GM23338 (cell line): ENCODE measurements around the gene PTPRQ.

Experiments used
- CREB1 ChIP-seq: fragments of 250-450 bp; sonication (Bioruptor Pico); IDR thresholded peaks from 2 replicates; pipeline ENCODE4 v1.5.0; 2020; ENCODE audit warnings: low read depth, mild to moderate bottlenecking, moderate library complexity
- EZH2 ChIP-seq: fragments of 200-600 bp; sonication (generic); IDR thresholded peaks from one replicate; pipeline ENCODE4 v1.8.0; 2017; ENCODE audit warnings: antibody characterized with exemption, mild to moderate bottlenecking, low read depth; ENCODE audit not compliant: unreplicated experiment
- EZH2phosphoT487 ChIP-seq: fragments of 200-600 bp; sonication (generic); IDR thresholded peaks from one replicate; pipeline ENCODE4 v1.8.1; 2018; ENCODE audit warnings: antibody characterized with exemption; ENCODE audit not compliant: unreplicated experiment
- JUNB ChIP-seq: IDR thresholded peaks from one replicate; pipeline ENCODE4 v1.6.1; 2016; ENCODE audit warnings: antibody characterized with exemption; ENCODE audit not compliant: unreplicated experiment
- NANOG ChIP-seq: IDR thresholded peaks from 2 replicates; pipeline ENCODE4 v1.6.1; 2016; ENCODE audit warnings: antibody characterized with exemption, borderline replicate concordance
- POLR2AphosphoS5 ChIP-seq: IDR thresholded peaks from 2 replicates; pipeline ENCODE4 v1.6.1; 2016; ENCODE audit warnings: antibody characterized with exemption, low read depth
- ZNF114 ChIP-seq: fragments of 250-450 bp; sonication (Bioruptor Pico); IDR thresholded peaks from 2 replicates; pipeline ENCODE4 v1.5.0; 2020; ENCODE audit warnings: mild to moderate bottlenecking, moderate library complexity
- ZNF331 ChIP-seq: fragments of 250-450 bp; sonication (Bioruptor Pico); IDR thresholded peaks from 2 replicates; pipeline ENCODE4 v1.5.0; 2020; ENCODE audit warnings: low read depth, mild to moderate bottlenecking, moderate library complexity
- TF ChIP-seq, protein P1 (sequence below), 2 experiments: fragments of 200-600 bp in 1 of 2; sonication (generic) in 1 of 2; conservative IDR thresholded peaks; 2 replicates each; pipeline versions ENCODE4 v1.5.1 to v1.6.1; 2016 to 2017; ENCODE audit warnings: antibody characterized with exemption in 2 of 2, low read depth in 2 of 2, mild to moderate bottlenecking in 2 of 2, moderate library complexity in 1 of 2
- TF ChIP-seq, protein P2 (sequence below): IDR thresholded peaks from one replicate; pipeline ENCODE4 v1.6.1; 2018; ENCODE audit warnings: antibody characterized with exemption; ENCODE audit not compliant: unreplicated experiment
- TF ChIP-seq, protein P3 (sequence below): IDR thresholded peaks from 2 replicates; pipeline ENCODE4 v1.6.1; 2016; ENCODE audit warnings: antibody characterized with exemption
- TF ChIP-seq, protein P4 (sequence below): fragments of 250-450 bp; sonication (Bioruptor Pico); IDR thresholded peaks from 2 replicates; pipeline ENCODE4 v1.5.0; 2020; ENCODE audit warnings: mild to moderate bottlenecking, moderate library complexity

DNA sequence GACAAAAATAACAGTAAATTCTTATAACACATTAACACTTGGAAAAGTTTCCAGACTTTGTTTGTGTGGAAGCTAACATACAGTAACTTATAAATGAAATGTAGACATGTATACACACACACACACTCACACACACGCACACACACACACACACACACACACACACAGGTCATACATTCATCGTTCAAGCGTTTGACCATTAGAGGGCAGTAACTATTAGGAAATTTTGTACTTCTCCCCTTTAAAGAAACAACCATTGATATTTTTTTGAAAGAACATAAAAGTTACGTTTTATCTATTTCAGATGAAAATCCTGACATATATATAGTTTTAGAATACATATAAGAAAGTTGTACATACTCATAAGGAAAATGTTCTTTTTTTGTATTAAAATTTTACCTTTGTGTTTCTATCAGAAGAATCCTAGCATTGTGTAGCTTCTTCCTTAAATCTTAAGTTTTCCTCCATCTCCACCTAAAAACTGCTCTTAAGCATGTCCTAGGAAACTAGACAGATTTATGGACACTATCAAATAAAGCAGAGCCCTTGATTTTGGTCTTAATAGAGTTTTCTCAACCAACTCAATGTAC, 29.0 kb downstream of the PTPRQ start:
- TF ChIP-seq EZH2 (no peak), EZH2phosphoT487 (no peak), POLR2AphosphoS5 (no peak), NANOG (no peak), CREB1 (CRISPR knock-in tag) (no peak), ZNF331 (CRISPR knock-in tag) (no peak), JUNB (no peak), ZNF114 (no peak)
- TF ChIP-seq, protein P1, sequence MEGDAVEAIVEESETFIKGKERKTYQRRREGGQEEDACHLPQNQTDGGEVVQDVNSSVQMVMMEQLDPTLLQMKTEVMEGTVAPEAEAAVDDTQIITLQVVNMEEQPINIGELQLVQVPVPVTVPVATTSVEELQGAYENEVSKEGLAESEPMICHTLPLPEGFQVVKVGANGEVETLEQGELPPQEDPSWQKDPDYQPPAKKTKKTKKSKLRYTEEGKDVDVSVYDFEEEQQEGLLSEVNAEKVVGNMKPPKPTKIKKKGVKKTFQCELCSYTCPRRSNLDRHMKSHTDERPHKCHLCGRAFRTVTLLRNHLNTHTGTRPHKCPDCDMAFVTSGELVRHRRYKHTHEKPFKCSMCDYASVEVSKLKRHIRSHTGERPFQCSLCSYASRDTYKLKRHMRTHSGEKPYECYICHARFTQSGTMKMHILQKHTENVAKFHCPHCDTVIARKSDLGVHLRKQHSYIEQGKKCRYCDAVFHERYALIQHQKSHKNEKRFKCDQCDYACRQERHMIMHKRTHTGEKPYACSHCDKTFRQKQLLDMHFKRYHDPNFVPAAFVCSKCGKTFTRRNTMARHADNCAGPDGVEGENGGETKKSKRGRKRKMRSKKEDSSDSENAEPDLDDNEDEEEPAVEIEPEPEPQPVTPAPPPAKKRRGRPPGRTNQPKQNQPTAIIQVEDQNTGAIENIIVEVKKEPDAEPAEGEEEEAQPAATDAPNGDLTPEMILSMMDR (conservative IDR thresholded peaks at IDR 0.05; ENCODE audit: low read depth in 2 of 2): peak; percentile 63 to 79
- TF ChIP-seq, protein P2, sequence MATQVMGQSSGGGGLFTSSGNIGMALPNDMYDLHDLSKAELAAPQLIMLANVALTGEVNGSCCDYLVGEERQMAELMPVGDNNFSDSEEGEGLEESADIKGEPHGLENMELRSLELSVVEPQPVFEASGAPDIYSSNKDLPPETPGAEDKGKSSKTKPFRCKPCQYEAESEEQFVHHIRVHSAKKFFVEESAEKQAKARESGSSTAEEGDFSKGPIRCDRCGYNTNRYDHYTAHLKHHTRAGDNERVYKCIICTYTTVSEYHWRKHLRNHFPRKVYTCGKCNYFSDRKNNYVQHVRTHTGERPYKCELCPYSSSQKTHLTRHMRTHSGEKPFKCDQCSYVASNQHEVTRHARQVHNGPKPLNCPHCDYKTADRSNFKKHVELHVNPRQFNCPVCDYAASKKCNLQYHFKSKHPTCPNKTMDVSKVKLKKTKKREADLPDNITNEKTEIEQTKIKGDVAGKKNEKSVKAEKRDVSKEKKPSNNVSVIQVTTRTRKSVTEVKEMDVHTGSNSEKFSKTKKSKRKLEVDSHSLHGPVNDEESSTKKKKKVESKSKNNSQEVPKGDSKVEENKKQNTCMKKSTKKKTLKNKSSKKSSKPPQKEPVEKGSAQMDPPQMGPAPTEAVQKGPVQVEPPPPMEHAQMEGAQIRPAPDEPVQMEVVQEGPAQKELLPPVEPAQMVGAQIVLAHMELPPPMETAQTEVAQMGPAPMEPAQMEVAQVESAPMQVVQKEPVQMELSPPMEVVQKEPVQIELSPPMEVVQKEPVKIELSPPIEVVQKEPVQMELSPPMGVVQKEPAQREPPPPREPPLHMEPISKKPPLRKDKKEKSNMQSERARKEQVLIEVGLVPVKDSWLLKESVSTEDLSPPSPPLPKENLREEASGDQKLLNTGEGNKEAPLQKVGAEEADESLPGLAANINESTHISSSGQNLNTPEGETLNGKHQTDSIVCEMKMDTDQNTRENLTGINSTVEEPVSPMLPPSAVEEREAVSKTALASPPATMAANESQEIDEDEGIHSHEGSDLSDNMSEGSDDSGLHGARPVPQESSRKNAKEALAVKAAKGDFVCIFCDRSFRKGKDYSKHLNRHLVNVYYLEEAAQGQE: no peak
- TF ChIP-seq, protein P3, sequence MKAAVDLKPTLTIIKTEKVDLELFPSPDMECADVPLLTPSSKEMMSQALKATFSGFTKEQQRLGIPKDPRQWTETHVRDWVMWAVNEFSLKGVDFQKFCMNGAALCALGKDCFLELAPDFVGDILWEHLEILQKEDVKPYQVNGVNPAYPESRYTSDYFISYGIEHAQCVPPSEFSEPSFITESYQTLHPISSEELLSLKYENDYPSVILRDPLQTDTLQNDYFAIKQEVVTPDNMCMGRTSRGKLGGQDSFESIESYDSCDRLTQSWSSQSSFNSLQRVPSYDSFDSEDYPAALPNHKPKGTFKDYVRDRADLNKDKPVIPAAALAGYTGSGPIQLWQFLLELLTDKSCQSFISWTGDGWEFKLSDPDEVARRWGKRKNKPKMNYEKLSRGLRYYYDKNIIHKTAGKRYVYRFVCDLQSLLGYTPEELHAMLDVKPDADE: no peak
- TF ChIP-seq, protein P4, sequence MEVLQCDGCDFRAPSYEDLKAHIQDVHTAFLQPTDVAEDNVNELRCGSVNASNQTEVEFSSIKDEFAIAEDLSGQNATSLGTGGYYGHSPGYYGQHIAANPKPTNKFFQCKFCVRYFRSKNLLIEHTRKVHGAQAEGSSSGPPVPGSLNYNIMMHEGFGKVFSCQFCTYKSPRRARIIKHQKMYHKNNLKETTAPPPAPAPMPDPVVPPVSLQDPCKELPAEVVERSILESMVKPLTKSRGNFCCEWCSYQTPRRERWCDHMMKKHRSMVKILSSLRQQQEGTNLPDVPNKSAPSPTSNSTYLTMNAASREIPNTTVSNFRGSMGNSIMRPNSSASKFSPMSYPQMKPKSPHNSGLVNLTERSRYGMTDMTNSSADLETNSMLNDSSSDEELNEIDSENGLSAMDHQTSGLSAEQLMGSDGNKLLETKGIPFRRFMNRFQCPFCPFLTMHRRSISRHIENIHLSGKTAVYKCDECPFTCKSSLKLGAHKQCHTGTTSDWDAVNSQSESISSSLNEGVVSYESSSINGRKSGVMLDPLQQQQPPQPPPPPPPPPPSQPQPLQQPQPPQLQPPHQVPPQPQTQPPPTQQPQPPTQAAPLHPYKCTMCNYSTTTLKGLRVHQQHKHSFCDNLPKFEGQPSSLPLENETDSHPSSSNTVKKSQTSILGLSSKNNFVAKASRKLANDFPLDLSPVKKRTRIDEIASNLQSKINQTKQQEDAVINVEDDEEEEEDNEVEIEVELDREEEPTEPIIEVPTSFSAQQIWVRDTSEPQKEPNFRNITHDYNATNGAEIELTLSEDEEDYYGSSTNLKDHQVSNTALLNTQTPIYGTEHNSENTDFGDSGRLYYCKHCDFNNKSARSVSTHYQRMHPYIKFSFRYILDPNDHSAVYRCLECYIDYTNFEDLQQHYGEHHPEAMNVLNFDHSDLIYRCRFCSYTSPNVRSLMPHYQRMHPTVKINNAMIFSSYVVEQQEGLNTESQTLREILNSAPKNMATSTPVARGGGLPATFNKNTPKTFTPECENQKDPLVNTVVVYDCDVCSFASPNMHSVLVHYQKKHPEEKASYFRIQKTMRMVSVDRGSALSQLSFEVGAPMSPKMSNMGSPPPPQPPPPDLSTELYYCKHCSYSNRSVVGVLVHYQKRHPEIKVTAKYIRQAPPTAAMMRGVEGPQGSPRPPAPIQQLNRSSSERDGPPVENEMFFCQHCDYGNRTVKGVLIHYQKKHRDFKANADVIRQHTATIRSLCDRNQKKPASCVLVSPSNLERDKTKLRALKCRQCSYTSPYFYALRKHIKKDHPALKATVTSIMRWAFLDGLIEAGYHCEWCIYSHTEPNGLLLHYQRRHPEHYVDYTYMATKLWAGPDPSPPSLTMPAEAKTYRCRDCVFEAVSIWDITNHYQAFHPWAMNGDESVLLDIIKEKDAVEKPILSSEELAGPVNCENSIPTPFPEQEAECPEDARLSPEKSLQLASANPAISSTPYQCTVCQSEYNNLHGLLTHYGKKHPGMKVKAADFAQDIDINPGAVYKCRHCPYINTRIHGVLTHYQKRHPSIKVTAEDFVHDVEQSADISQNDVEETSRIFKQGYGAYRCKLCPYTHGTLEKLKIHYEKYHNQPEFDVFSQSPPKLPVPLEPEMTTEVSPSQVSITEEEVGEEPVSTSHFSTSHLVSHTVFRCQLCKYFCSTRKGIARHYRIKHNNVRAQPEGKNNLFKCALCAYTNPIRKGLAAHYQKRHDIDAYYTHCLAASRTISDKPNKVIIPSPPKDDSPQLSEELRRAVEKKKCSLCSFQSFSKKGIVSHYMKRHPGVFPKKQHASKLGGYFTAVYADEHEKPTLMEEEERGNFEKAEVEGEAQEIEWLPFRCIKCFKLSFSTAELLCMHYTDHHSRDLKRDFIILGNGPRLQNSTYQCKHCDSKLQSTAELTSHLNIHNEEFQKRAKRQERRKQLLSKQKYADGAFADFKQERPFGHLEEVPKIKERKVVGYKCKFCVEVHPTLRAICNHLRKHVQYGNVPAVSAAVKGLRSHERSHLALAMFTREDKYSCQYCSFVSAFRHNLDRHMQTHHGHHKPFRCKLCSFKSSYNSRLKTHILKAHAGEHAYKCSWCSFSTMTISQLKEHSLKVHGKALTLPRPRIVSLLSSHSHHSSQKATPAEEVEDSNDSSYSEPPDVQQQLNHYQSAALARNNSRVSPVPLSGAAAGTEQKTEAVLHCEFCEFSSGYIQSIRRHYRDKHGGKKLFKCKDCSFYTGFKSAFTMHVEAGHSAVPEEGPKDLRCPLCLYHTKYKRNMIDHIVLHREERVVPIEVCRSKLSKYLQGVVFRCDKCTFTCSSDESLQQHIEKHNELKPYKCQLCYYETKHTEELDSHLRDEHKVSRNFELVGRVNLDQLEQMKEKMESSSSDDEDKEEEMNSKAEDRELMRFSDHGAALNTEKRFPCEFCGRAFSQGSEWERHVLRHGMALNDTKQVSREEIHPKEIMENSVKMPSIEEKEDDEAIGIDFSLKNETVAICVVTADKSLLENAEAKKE (CRISPR knock-in tag): no peak
